ENCODE data around the gene CCDC24. TPM values are rescaled to one million over a fixed set of nuclear protein-coding genes. Genes with fewer than 3 reads are reported as not detected.

Gene CCDC24
- polyA plus RNA-seq, 3 donors from 2014 or later, result 1.4 to 4.1 TPM; not detected in 1

DNA sequence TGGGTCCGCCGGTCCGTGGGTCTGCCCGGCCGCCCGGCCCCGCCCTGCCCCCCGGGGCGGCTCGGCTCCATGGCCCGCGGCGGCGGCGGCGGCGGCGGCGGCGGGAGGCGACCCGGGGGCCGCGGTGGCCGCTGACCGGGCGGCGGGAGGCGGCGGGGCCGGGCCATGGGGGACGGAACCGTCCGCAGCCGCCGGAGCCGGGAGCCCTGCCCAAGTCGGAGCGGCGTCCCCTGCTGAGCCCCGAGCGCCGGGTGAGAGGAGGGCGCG, 12.2 kb upstream of the CCDC24 start:
- H3K4me1 Mint-ChIP-seq, result peaks cover 38 to 50% of the 10 kb centered on the region in 2 donors
- peaks cover 0 to 1% (median 0%) of the 10 kb centered on the region in 6 donors for H3K9me3 Mint-ChIP-seq
- H3K27ac Mint-ChIP-seq, result no peak overlapping the region
- H3K27me3 Mint-ChIP-seq (ENCODE audit: low read depth in 3 of 3), result peaks cover 3 to 9% (median 5%) of the 10 kb centered on the region in 3 donors
- H3K36me3 Mint-ChIP-seq, result peaks cover 8 to 24% (median 10%) of the 10 kb centered on the region in 3 donors
- DNase-seq, result no peak
- H3K4me3 Mint-ChIP-seq, result no peak overlapping the region

DNA sequence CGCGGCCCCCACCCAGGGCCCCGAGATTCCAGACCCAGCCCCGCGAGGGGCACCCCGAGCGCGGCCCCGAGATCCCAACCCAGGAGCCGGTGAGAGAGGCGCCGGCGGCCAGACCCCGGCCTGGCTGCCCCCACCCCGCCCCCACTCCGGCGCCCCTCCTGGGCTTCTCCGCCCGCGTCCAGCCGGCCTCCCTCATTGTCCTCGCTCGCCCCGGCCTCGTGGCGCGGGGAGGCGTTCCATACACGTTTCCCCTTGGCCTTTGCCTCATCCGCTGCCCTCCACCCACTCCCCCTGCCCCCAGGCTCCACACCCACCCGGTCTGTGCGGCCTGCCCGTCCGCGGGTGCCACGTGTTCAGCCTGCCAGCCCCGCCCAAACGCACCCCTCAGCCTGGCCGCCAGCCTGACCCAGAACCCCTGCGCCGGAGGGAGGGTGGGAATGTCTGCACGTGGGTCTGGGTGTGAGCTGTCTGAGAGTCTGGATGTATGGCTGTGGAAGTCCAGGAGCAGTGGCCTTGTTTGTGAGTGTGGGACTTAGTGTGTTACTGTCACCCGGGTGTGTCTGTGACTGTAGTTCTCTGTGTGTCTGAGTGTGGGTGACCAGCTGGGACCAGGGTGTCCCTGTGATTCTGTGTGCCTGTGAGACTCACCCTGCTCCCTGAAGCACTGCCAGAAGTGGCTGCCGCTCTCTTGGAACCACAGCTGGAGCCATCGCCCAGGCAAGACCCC, 11.7 kb upstream of the CCDC24 start:
- H3K4me3 Mint-ChIP-seq, result peak overlapping the region; percentile 84 to 92 (median 89)
- H3K36me3 Mint-ChIP-seq, result peaks cover 8 to 24% (median 10%) of the 10 kb centered on the region in 3 donors
- DNase-seq, result peak in 2 of 3 donors; percentile 15 to 23
- peaks cover 34 to 45% of the 10 kb centered on the region in 2 donors for H3K4me1 Mint-ChIP-seq
- H3K27me3 Mint-ChIP-seq (ENCODE audit: low read depth in 3 of 3), result peaks cover 3 to 9% (median 5%) of the 10 kb centered on the region in 3 donors
- peak overlapping the region in 4 of 6 donors; percentile 22 to 86 (median 56) for H3K27ac Mint-ChIP-seq
- no peaks in the 10 kb centered on the region for H3K9me3 Mint-ChIP-seq

DNA sequence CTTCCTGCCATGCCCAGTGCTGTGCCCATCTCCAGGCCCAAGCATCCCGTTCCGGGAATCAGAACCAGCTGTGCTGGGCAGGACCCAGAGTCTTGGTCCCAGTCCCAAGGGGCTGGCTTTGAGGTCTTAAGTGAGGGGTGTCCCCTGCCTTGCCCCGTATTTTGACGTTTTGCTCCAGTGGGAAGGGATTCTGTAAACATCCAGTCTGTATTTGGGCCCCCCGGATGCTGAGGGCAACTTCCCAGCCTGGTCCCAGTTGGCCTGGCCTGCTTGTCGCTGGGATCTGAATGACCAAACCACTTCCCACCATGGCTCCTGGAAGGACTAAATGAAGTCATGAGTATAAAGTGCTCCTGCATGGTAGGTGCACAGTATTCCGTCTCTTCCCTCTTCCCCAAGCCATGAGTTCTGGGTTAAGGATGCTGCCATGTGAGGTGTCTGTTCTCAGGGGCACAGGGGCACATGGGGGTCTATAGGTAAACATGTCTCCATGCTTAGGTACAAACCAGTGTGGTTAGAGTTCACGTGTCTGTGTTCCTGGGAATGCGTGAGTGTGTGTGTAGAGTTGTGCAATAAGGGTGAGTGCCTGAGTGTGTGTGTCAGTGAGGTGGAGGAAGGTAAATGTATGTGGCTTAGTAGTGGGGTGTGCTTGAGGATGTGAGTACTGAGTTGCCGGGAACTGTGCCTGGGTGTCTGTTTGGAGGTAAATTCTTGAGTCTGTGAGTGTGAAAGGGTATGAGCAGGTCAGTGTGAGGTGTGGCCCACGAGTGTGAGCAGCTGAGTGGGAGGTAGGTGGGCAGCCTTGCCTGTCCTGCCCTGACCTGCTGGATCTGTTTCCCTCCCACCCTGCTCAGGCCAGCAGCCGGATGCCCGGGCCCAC, 10.9 kb upstream of the CCDC24 start:
- Mint-ChIP-seq H3K4me1 (peaks cover 34 to 43% of the 10 kb centered on the region in 2 donors), H3K27ac (peak overlapping the region in 2 of 6 donors; percentile 0 to 73), H3K36me3 (peaks cover 8 to 24% (median 10%) of the 10 kb centered on the region in 3 donors)

DNA sequence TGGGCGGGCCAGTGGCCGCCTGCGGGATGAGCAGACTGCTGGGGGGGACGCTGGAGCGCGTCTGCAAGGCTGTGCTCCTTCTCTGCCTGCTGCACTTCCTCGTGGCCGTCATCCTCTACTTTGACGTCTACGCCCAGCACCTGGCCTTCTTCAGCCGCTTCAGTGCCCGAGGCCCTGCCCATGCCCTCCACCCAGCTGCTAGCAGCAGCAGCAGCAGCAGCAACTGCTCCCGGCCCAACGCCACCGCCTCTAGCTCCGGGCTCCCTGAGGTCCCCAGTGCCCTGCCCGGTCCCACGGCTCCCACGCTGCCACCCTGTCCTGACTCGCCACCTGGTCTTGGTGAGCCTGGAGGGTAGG, 10.3 kb upstream of the CCDC24 start:
- DNase-seq, result no peak
- Mint-ChIP-seq H3K27ac (no peak overlapping the region), H3K4me3 (no peak overlapping the region), H3K27me3 (ENCODE audit: low read depth in 3 of 3) (peaks cover 2 to 6% (median 5%) of the 10 kb centered on the region in 3 donors), H3K4me1 (peaks cover 28 to 37% of the 10 kb centered on the region in 2 donors), H3K9me3 (no peaks in the 10 kb centered on the region), H3K36me3 (peaks cover 8 to 24% (median 10%) of the 10 kb centered on the region in 3 donors)

More for the DNA sequence above, 10.9 kb upstream of the CCDC24 start:
- H3K27me3 Mint-ChIP-seq (ENCODE audit: low read depth in 3 of 3), result peaks cover 2 to 6% (median 5%) of the 10 kb centered on the region in 3 donors
- H3K4me3 Mint-ChIP-seq, result peak overlapping the region; percentile 48 to 92 (median 87)
- no peaks in the 10 kb centered on the region for H3K9me3 Mint-ChIP-seq
- DNase-seq, result no peak

DNA sequence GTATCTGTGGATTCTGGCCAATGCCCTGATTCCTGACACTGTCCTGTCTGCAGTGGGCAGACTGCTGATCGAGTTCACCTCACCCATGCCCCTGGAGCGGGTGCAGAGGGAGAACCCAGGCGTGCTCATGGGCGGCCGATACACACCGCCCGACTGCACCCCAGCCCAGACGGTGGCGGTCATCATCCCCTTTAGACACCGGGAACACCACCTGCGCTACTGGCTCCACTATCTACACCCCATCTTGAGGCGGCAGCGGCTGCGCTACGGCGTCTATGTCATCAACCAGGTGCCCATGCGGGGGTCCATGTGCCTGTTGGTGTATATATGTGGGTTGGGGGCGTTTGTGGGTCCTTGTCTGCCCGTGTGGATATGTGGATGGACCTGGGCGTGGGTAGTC, 9.8 kb upstream of the CCDC24 start:
- Mint-ChIP-seq H3K27me3 (ENCODE audit: low read depth in 3 of 3) (peaks cover 2 to 6% (median 5%) of the 10 kb centered on the region in 3 donors), H3K36me3 (peaks cover 8 to 20% (median 10%) of the 10 kb centered on the region in 3 donors), H3K4me1 (peaks cover 23 to 33% of the 10 kb centered on the region in 2 donors), H3K4me3 (no peak overlapping the region), H3K9me3 (no peaks in the 10 kb centered on the region), H3K27ac (no peak overlapping the region)
- no peak for DNase-seq

DNA sequence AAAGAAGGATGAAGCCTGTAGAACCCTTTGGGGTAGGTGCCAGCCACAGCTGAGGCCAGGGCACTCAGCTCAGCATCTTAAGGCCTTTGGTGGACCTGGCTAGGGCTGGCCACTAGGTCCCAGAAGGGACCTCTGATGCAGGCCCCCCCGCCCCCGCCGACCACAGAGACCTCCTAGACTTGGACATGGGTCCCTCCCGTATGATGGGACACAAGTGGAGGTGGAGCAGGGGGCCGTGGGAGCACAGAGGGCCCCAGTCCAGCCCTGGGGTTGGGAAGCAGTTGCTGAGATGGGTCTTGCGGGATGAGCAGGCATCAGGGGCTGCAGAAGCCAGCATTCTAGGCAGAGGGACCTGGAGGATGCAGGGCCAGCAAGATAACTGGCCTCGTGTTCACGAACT, 9.2 kb upstream of the CCDC24 start:
- no peak overlapping the region for H3K4me3 Mint-ChIP-seq
- peaks cover 3 to 14% (median 7%) of the 10 kb centered on the region in 3 donors for H3K36me3 Mint-ChIP-seq
- H3K27me3 Mint-ChIP-seq (ENCODE audit: low read depth in 3 of 3), result peaks cover 2 to 5% (median 4%) of the 10 kb centered on the region in 3 donors
- no peak for DNase-seq
- H3K4me1 Mint-ChIP-seq, result peaks cover 17 to 27% of the 10 kb centered on the region in 2 donors
- no peak overlapping the region for H3K27ac Mint-ChIP-seq
- H3K9me3 Mint-ChIP-seq, result no peaks in the 10 kb centered on the region

DNA sequence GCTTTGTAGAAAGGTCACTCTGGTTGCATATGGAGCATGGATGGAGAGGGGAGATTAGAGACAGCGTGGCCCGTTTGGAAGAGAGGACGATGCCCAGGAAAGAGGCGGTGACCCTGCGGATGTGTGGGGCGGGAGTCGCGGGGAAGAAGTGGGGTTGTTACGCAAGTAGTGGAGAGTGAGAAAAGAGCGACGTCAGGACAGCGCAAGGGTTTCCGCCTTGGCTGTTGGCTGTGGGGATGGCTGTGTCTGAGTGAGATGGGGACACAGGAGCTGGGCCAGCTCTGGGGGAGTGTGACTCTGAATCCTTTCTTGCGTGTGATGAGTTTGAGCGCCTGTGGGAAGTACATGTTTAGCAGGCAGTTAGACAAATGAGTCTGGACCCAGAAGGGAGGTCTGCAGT, 8.6 kb upstream of the CCDC24 start:
- no peak for DNase-seq
- H3K9me3 Mint-ChIP-seq, result no peaks in the 10 kb centered on the region
- no peak overlapping the region for H3K4me3 Mint-ChIP-seq
- H3K27ac Mint-ChIP-seq, result peak overlapping the region in 1 of 6 donors; percentile 46
- H3K27me3 Mint-ChIP-seq (ENCODE audit: low read depth in 3 of 3), result peaks cover 2 to 5% (median 4%) of the 10 kb centered on the region in 3 donors
- H3K4me1 Mint-ChIP-seq, result peaks cover 11 to 21% of the 10 kb centered on the region in 2 donors
- peaks cover 0 to 9% (median 4%) of the 10 kb centered on the region in 3 donors for H3K36me3 Mint-ChIP-seq

DNA sequence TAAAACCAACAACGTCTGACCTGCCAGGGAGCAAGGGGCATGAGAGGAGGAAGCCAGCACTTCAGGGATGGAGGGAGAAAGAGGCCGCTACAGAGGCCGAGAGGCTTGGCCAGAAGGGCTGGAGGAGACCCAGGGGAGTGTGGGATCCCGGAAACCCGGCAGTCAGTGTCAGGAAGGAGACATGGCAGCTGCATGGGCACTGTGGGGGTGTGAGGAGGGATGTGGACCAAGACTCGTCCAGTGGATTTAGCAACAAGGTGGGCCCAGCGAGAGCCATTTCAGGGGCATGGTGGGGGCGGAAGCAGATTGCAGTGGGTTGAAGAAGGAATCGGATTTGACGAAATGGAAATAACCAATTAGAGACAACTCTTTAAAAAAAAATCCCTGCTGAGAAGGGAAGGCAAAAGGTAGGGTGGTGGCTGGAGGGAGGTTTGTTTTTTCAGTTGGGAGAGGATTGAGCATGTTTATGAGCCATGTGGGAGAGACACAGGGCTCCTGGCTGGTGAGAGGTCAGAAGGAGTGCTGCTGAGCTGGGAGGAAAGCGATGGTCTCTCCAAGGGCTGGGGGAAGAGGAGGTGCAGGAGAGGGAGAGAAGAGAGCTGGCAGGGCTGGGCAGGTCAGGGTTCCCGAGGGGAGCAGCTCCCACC, 8.0 kb upstream of the CCDC24 start:
- no peaks in the 10 kb centered on the region for H3K9me3 Mint-ChIP-seq
- H3K4me3 Mint-ChIP-seq, result no peak overlapping the region
- peaks cover 0 to 4% (median 4%) of the 10 kb centered on the region in 3 donors for H3K36me3 Mint-ChIP-seq
- DNase-seq, result no peak
- H3K27ac Mint-ChIP-seq, result no peak overlapping the region
- H3K4me1 Mint-ChIP-seq, result peaks cover 5 to 16% of the 10 kb centered on the region in 2 donors
- peaks cover 2 to 5% (median 4%) of the 10 kb centered on the region in 3 donors for H3K27me3 Mint-ChIP-seq (ENCODE audit: low read depth in 3 of 3)

DNA sequence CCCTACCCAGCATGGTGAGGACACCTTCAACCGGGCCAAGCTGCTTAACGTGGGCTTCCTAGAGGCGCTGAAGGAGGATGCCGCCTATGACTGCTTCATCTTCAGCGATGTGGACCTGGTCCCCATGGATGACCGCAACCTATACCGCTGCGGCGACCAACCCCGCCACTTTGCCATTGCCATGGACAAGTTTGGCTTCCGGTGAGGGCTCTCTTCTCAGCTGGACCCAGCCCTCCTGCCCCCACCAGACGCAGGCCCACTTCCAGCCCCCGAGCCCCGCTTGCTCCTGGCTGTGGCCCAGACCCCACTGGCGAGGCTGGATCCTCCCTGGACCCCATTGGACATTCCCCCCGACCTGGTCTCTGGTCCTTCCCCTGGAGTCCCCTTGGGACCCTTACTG, 6.5 kb upstream of the CCDC24 start:
- no peaks in the 10 kb centered on the region for H3K9me3 Mint-ChIP-seq
- peaks cover 0 to 9% of the 10 kb centered on the region in 2 donors for H3K4me1 Mint-ChIP-seq
- H3K27ac Mint-ChIP-seq, result no peak overlapping the region
- DNase-seq, result no peak
- peaks cover 0 to 4% (median under 1%) of the 10 kb centered on the region in 3 donors for H3K27me3 Mint-ChIP-seq (ENCODE audit: low read depth in 3 of 3)
- no peak overlapping the region for H3K4me3 Mint-ChIP-seq
- H3K36me3 Mint-ChIP-seq, result peaks cover 0 to 4% (median 0%) of the 10 kb centered on the region in 3 donors

DNA sequence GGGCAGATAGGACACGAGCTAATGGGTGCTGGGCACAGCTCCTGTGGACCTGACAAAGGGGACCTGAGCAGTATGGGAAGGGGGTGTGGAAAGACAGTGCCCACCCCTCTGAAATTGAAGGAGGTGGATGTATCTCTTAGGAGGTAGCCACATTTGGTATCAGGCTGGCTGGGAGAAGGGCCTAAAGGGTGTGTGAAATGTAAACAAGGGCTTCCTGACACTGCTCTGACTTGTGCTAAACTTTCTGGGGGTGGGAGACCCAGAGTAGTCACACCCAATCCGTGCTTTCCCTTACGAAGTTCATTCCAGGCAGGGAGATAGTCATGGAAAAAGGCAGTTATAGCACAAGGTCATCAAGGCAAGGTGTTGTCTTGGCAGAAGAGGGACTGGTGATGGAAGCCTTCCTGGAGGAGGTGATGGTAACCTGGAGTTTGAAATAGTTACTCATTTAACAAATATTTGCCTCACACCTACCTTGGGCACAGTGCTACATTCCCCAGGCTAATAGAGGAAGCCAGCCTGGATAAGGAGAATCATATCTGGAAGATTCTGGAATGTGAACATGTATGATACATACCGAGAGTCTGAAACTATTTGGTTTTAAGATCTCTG, 5.3 kb upstream of the CCDC24 start:
- no peak overlapping the region for H3K27ac Mint-ChIP-seq
- DNase-seq, result no peak
- peaks cover 0 to 3% of the 10 kb centered on the region in 2 donors for H3K4me1 Mint-ChIP-seq
- H3K27me3 Mint-ChIP-seq (ENCODE audit: low read depth in 3 of 3), result peaks cover 0 to 4% (median 0%) of the 10 kb centered on the region in 3 donors
- no peaks in the 10 kb centered on the region for H3K36me3 Mint-ChIP-seq
- H3K4me3 Mint-ChIP-seq, result no peak overlapping the region
- no peaks in the 10 kb centered on the region for H3K9me3 Mint-ChIP-seq

DNA sequence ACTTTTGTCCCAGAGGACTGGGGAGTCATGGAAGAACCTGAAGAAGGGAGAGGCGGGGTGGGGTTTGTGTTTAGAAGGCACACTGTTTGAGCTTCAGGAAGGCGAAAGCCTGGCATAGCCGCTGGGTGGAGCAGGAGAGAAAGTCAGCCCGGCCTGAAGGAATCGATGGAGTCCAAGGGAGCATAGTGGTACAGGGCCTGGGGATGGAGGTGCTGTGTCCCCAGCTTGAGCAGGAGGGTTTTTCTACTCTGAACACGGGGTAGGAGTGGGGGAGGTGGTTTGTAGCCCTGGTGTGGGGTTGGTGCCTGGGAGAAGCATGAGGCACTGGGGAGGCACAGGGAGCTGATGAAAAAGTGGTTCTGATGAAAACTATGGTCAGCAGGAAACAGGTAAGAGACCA, 4.7 kb upstream of the CCDC24 start:
- H3K27ac Mint-ChIP-seq, result no peak overlapping the region
- H3K4me3 Mint-ChIP-seq, result no peak overlapping the region
- peaks cover 0 to 8% (median 0%) of the 10 kb centered on the region in 3 donors for H3K27me3 Mint-ChIP-seq (ENCODE audit: low read depth in 3 of 3)
- no peaks in the 10 kb centered on the region for H3K9me3 Mint-ChIP-seq
- DNase-seq, result no peak
- peaks cover 0 to 7% of the 10 kb centered on the region in 2 donors for H3K4me1 Mint-ChIP-seq
- H3K36me3 Mint-ChIP-seq, result no peaks in the 10 kb centered on the region

DNA sequence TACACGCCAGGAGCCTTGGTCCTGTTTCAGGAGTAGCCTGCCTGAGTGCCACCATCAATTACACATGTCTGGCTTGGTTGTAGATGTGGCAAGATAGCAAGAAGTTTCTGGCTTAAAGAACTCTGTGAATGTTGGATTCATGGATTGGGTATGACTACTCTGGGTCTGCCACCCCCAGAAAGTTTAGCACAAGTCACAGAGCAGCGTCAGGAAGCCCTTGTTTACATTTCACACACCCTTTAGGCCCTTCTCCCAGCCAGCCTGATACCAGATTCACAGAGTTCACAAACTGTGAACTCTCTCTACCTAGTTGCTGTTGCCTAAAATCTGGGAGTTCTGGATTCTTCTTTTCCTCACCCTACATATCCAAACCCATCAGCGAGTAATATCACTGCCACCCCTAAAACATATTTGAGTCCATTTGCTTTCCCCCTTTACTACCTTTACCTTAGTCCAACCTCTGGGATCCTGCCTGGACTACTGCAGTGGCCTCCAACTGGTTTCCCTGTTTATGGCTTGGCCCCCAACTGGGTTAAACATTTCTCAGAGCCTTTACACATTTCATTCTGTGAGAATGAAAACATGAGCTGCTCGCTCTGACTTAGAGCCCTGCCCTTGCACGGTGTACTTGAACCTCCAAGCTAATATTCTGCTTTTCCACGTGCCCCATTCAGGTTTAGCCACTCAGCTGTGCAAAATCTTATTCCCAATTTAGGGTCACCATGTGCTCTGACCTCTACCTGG, 4.1 kb upstream of the CCDC24 start:
- no peak for DNase-seq
- no peak overlapping the region for H3K4me3 Mint-ChIP-seq
- H3K36me3 Mint-ChIP-seq, result no peaks in the 10 kb centered on the region
- H3K4me1 Mint-ChIP-seq, result peaks cover 0 to 10% of the 10 kb centered on the region in 2 donors
- no peaks in the 10 kb centered on the region for H3K9me3 Mint-ChIP-seq
- peaks cover 0 to 8% (median 0%) of the 10 kb centered on the region in 3 donors for H3K27me3 Mint-ChIP-seq (ENCODE audit: low read depth in 3 of 3)
- no peak overlapping the region for H3K27ac Mint-ChIP-seq

Measured in immature natural killer cell (primary cell).